PFSK-1 (cell line): ENCODE measurements around the gene CBR1.

Experiments used
- FOXP2 ChIP-seq: optimal IDR thresholded peaks from 2 replicates; pipeline ENCODE3; 2011; ENCODE audit warnings: borderline replicate concordance, control low read depth, inconsistent platforms; ENCODE audit not compliant: insufficient read depth; ENCODE audit errors: extremely low read length, extremely low read depth
- POLR2AphosphoS5 ChIP-seq: IDR thresholded peaks from 2 replicates; pipeline ENCODE4 v1.6.1; 2012; ENCODE audit warnings: low read depth, mild to moderate bottlenecking, control low read depth, low read length, moderate library complexity
- SIN3A ChIP-seq: IDR thresholded peaks from 2 replicates; pipeline ENCODE4 v1.6.1; 2012; ENCODE audit warnings: mild to moderate bottlenecking, low read length, moderate library complexity, borderline replicate concordance; ENCODE audit not compliant: insufficient read depth
- TAF1 ChIP-seq: IDR thresholded peaks from 2 replicates; pipeline ENCODE4 v1.6.1; 2012; ENCODE audit warnings: low read length, control low read depth, borderline replicate concordance; ENCODE audit not compliant: insufficient read depth
- TF ChIP-seq, protein P1 (sequence below), 2 experiments: IDR thresholded peaks; 2 replicates each; pipeline versions ENCODE4 v1.6.1 to v1.8.0; 2011 to 2012; ENCODE audit warnings: low read depth in 2 of 2, low read length in 2 of 2, control low read depth in 1 of 2, inconsistent platforms in 1 of 2, mild to moderate bottlenecking in 1 of 2, moderate library complexity in 1 of 2; ENCODE audit not compliant: insufficient read depth in 1 of 2

The CBR1 gene

DNA sequence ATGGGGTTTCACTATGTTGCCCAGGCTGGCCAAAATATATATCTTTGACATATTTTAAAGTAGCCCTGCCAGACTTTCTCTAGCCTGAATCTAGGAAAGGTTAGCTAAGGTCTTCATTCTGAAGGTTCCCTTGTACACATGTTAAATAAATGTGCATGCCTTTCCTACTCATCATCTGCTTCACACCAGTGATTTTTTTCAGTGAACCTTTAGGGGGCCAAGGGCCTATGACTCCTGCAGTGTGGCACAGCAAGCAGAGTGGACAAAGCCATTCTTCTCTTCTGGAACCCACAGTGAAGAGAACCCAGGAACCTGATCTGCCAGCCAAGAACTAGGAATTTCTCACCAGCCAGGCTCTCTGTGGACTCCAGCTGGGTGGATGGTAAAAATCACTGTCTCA is 22.9 kb downstream of the CBR1 start:
- TF ChIP-seq POLR2AphosphoS5 = no peak

DNA sequence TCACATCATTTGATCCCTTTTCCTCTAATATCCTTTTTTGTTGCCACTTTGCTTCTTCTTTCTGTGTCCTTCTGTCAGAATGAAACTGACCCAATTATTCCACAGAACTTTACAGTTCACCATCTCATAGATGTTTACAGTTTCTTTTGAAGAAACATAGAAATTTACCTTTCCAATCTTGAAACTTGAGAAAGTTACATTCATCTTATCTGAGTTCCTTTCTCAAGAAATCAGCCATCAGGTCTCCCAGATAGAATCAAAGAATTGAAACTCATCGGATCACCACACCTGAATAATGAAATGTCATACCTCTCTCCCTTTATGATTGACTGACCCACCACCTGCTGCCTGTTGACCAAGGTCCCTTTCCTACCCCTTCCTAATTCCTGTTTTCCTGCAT is 23.7 kb downstream of the CBR1 start:
- TF ChIP-seq POLR2AphosphoS5 (no peak), SIN3A (no peak), FOXP2 (no peak), TAF1 (no peak)
- TF ChIP-seq, protein P1, sequence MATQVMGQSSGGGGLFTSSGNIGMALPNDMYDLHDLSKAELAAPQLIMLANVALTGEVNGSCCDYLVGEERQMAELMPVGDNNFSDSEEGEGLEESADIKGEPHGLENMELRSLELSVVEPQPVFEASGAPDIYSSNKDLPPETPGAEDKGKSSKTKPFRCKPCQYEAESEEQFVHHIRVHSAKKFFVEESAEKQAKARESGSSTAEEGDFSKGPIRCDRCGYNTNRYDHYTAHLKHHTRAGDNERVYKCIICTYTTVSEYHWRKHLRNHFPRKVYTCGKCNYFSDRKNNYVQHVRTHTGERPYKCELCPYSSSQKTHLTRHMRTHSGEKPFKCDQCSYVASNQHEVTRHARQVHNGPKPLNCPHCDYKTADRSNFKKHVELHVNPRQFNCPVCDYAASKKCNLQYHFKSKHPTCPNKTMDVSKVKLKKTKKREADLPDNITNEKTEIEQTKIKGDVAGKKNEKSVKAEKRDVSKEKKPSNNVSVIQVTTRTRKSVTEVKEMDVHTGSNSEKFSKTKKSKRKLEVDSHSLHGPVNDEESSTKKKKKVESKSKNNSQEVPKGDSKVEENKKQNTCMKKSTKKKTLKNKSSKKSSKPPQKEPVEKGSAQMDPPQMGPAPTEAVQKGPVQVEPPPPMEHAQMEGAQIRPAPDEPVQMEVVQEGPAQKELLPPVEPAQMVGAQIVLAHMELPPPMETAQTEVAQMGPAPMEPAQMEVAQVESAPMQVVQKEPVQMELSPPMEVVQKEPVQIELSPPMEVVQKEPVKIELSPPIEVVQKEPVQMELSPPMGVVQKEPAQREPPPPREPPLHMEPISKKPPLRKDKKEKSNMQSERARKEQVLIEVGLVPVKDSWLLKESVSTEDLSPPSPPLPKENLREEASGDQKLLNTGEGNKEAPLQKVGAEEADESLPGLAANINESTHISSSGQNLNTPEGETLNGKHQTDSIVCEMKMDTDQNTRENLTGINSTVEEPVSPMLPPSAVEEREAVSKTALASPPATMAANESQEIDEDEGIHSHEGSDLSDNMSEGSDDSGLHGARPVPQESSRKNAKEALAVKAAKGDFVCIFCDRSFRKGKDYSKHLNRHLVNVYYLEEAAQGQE (IDR thresholded peaks at IDR 0.05; ENCODE audit: insufficient read depth in 1 of 2, low read depth in 2 of 2, low read length in 2 of 2) = no peak

DNA sequence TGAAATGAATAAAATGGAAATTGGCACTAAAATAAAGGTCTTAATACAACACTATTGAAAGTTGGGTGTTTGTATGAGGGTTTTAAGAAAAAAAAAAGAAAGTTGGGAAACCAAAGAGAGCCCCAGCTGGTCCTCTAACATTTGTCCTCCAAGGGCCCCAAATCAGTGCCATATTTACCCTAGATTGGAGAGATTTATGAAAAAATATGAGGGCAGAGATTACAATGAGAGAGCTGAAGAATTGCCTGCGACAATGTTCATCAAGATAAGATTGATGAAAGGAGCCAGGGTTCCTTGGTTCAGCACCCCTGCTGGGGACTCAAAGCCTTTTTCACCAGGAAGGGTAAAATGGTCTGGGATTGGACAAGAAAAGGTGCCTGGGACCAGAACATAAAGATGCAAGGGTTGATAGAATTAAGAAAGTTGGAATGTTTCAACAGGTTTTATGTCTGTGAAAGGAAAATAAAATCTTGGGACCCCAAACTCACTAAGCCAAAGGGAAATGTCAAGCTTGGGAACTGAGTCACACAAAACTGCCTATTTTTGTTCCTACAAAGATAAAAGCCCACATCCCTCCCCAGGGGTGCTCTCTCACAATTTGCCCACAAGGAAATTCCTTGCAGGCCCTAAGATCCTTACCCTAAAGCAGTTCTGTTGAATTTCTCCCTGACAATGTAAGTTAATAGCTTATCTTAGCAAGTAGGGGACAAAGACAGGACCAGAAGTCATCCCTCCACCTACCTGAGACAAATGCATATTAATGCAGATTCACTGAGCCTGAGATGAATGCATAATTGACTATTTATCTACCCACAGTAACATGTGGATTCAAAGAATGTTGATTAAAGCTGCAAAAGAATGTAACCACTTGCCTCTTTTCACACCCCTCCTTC is 26.8 kb downstream of the CBR1 start:
- TF ChIP-seq SIN3A (no peak), TAF1 (no peak), FOXP2 (no peak), POLR2AphosphoS5 (no peak)
- TF ChIP-seq, protein P1 (IDR thresholded peaks at IDR 0.05; ENCODE audit: insufficient read depth in 1 of 2, low read depth in 2 of 2, low read length in 2 of 2) = no peak

DNA sequence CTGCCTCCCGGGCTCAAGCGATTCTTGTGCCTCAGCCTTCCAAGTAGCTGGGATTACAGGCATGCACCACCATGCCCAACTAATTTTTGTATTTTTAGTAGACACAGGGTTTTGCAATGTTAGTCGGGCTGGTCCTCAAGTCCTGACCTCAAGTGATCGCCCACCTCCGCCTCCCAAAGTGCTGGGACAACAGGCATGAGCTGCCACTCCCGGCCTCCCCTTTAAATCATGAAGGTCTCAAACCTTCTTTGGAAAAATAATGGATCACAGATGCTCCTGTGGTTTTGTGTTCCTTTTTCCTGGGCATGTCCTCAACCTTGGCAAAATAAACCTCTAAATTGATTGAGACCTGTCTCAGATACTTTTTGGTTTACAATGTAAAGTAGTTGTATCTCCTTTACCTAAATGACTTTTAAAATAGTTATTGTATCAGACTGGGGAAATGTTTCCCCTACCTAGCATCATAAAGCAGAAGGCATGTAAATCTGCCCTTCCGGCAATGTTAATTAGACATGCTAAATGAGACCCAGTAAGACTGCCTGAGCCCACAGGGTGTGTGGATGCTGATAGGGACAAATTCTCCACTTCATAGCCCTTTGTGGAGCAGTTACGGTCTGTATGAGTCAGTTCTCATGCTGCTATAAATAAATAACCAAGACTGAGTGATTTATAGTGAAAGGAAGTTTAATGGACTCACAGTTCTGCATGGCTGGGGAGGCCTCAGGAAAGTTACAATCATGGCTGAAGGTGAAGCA is 27.8 kb downstream of the CBR1 start:
- TF ChIP-seq SIN3A = no peak
- no peak for TF ChIP-seq POLR2AphosphoS5
- TF ChIP-seq, protein P1 (IDR thresholded peaks at IDR 0.05; ENCODE audit: insufficient read depth in 1 of 2, low read depth in 2 of 2, low read length in 2 of 2) = no peak
- TF ChIP-seq TAF1 = no peak
- TF ChIP-seq FOXP2 = no peak

DNA sequence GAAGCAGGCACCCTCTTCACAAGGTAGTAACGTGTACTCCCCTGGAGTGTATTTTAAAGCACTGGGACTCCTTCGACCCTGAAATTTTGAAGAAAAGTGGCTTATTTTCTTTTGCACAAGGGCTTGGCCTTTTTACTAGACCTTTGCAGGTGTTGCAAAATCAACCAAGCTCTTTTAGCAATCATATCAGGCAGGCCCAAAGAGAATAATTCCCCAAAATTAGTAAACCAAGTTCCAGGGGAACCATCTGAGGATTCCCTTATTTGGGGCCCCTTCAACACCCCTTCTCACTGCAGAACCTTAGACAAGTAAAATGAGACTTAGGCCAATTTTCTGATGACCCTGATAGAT is 28.3 kb downstream of the CBR1 start:
- TF ChIP-seq SIN3A (no peak), POLR2AphosphoS5 (no peak), TAF1 (no peak), FOXP2 (no peak)
- TF ChIP-seq, protein P1 (IDR thresholded peaks at IDR 0.05; ENCODE audit: insufficient read depth in 1 of 2, low read depth in 2 of 2, low read length in 2 of 2) = no peak
